DOHH2 (cell line): ENCODE results near the gene ARPC2.

Experiments
- H3F3A ChIP-seq: fragments of 200-600 bp; sonication (generic), shearing (Covaris generic); 2 replicates; pipeline ENCODE4 v1.6.0; 2016; ENCODE audit warnings: antibody characterized with exemption, mild to moderate bottlenecking; ENCODE audit not compliant: control insufficient read depth, insufficient read depth
- H3K27ac ChIP-seq: fragments of 200-600 bp; sonication (generic); 2 replicates; pipeline ENCODE4 v1.5.1; 2014; ENCODE audit warnings: low read depth, mild to moderate bottlenecking, low read length, moderate library complexity
- H3K27me3 ChIP-seq: fragments of 200-600 bp; sonication (generic); 2 replicates; pipeline ENCODE4 v1.6.1; 2014; ENCODE audit warnings: mild to moderate bottlenecking, low read length, mixed read lengths; ENCODE audit not compliant: control insufficient read depth
- H3K36me3 ChIP-seq: fragments of 200-600 bp; sonication (generic); 2 replicates; pipeline ENCODE4 v1.6.1; 2014; ENCODE audit warnings: mild to moderate bottlenecking, low read length, moderate library complexity, mixed read lengths; ENCODE audit not compliant: control insufficient read depth
- H3K4me1 ChIP-seq: fragments of 200-600 bp; sonication (generic); 2 replicates; pipeline ENCODE4 v1.6.1; 2014; ENCODE audit warnings: mild to moderate bottlenecking, low read length, mixed read lengths; ENCODE audit not compliant: control insufficient read depth
- H3K4me2 ChIP-seq: fragments of 200-600 bp; sonication (generic); 2 replicates; pipeline ENCODE4 v1.6.0; 2014; ENCODE audit warnings: mild to moderate bottlenecking, low read length, moderate library complexity
- H3K4me3 ChIP-seq: fragments of 200-600 bp; sonication (generic); 2 replicates; pipeline ENCODE4 v1.5.1; 2014; ENCODE audit warnings: mild to moderate bottlenecking, low read length, mixed read lengths
- H3K79me2 ChIP-seq: fragments of 200-600 bp; sonication (generic); 2 replicates; pipeline ENCODE4 v1.6.1; 2014; ENCODE audit warnings: mild to moderate bottlenecking, low read length, mixed read lengths; ENCODE audit not compliant: control insufficient read depth
- H3K9me2 ChIP-seq: fragments of 200-600 bp; sonication (generic); replicated peaks from 2 replicates; pipeline ENCODE4 v1.6.1; 2014; ENCODE audit warnings: mild to moderate bottlenecking, low read length, mixed read lengths; ENCODE audit not compliant: control insufficient read depth
- H3K9me3 ChIP-seq: fragments of 200-600 bp; sonication (generic); 2 replicates; pipeline ENCODE4 v1.6.1; 2014; ENCODE audit warnings: antibody characterized with exemption, low read length, mixed read lengths; ENCODE audit not compliant: control insufficient read depth, insufficient read depth
- H4K20me1 ChIP-seq: fragments of 200-600 bp; sonication (generic); 2 replicates; pipeline ENCODE4 v1.6.0; 2014; ENCODE audit warnings: low read depth, mild to moderate bottlenecking, antibody characterized with exemption, low read length, moderate library complexity; ENCODE audit not compliant: control insufficient read depth, insufficient read depth
- CTCF ChIP-seq: fragments of 200-600 bp; sonication (generic); IDR thresholded peaks from one replicate; pipeline ENCODE4 v1.5.1; 2014; ENCODE audit warnings: antibody characterized with exemption, mild to moderate bottlenecking, low read depth, low read length; ENCODE audit not compliant: poor library complexity, severe bottlenecking
- EZH2phosphoT487 ChIP-seq: fragments of 200-600 bp; sonication (generic); IDR thresholded peaks from 2 replicates; pipeline ENCODE4 v1.6.1; 2017; ENCODE audit warnings: borderline replicate concordance, mild to moderate bottlenecking, antibody characterized with exemption, low read length, moderate library complexity, mixed read lengths

ARPC2 gene

GRCh38 chr2:218219934-218220333 is 2.9 kb downstream of the ARPC2 start:
- Histone ChIP-seq H3K4me3 (peak overlapping the region; percentile 89), H3K9me2 (no peaks in the 10 kb centered on the region), H3K27me3 (no peaks in the 10 kb centered on the region), H4K20me1 (peaks cover 50% of the 10 kb centered on the region), H3K36me3 (peaks cover 72% of the 10 kb centered on the region), H3K9me3 (no peaks in the 10 kb centered on the region), H3K4me1 (peaks cover 74% of the 10 kb centered on the region), H3K4me2 (peak overlapping the region; percentile 92), H3K27ac (peak overlapping the region; percentile 98), H3K79me2 (peaks cover 82% of the 10 kb centered on the region), H3F3A (peaks cover 18% of the 10 kb centered on the region)
- no peak for TF ChIP-seq EZH2phosphoT487
- no peak for TF ChIP-seq CTCF

DNA sequence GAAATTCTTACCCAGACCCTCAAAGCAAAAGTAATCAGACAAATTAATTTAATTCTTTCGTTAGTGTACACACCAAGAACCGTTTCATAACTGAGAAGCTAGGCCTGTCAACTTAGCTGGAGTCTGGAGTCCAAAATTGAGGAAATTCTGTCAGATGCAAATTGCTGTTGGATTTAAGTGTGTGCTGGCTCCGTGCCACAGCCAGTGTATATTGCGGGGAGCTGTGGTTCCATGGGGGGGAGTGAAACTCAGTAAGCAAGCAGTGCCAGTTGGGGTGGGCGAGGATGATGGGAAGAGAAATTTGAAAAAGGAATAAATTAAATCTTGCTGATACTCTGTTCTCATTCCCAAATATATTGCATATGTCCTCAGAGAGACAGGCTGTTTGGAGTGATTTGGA is 4.0 kb downstream of the ARPC2 start:
- peaks cover 18% of the 10 kb centered on the region for H3F3A ChIP-seq
- TF ChIP-seq EZH2phosphoT487, result no peak
- TF ChIP-seq CTCF, result no peak
- peak overlapping the region; percentile 92 for H3K4me2 ChIP-seq
- H3K9me3 ChIP-seq, result no peaks in the 10 kb centered on the region
- peaks cover 83% of the 10 kb centered on the region for H3K4me1 ChIP-seq
- H3K36me3 ChIP-seq, result peaks cover 83% of the 10 kb centered on the region
- H4K20me1 ChIP-seq, result peaks cover 54% of the 10 kb centered on the region
- H3K4me3 ChIP-seq, result peak overlapping the region; percentile 89
- H3K79me2 ChIP-seq, result peaks cover 92% of the 10 kb centered on the region
- no peaks in the 10 kb centered on the region for H3K9me2 ChIP-seq
- no peaks in the 10 kb centered on the region for H3K27me3 ChIP-seq
- H3K27ac ChIP-seq, result peak overlapping the region; percentile 98

- Histone ChIP-seq H3K36me3 (peaks cover 92% of the 10 kb centered on the region), H3F3A (peaks cover 13% of the 10 kb centered on the region), H3K4me3 (peak overlapping the region; percentile 89), H3K27ac (peak overlapping the region; percentile 98), H3K4me2 (peak overlapping the region; percentile 92), H3K9me3 (no peaks in the 10 kb centered on the region), H3K79me2 (peaks cover 94% of the 10 kb centered on the region), H3K4me1 (peaks cover 92% of the 10 kb centered on the region), H4K20me1 (peaks cover 58% of the 10 kb centered on the region), H3K9me2 (no peaks in the 10 kb centered on the region), H3K27me3 (no peaks in the 10 kb centered on the region)
- TF ChIP-seq CTCF, result no peak
- TF ChIP-seq EZH2phosphoT487, result no peak
Observed at GRCh38 chr2:218223046-218223445, 6.1 kb downstream of the ARPC2 start.
